ENCODE results near the gene PDZRN4. TPM values are rescaled to one million over a fixed set of nuclear protein-coding genes. Genes with fewer than 3 reads are reported as not detected.

PDZRN4 gene
- total and polyA plus RNA-seq, 2 of the 4 experiments (the other 2 are of a cell fraction), result not detected

DNA sequence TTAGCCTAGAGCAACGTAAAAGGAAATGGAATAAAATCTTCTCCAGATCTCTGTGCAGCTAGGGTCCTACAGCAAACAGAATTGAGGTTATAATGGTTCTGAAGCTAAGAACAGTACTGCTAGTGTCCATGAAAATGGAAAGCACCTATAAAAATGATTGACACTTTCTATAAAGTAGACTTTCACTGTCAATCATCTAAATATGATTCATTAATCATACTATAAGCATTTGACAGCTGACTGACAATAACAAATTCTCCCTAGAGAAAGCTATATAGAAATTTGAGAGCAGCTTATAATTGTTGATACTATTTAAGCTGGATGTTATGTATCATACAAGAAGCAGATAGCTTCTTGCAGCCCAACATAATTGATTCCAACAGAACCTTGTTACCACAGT is 80.9 kb downstream of the PDZRN4 start:
- dilution Hi-C loops (cut with HindIII; ENCODE audit: low sequenced_read_pairs, unreplicated experiment), result no loop called here

More for the DNA sequence above, 80.9 kb downstream of the PDZRN4 start:
- no peak overlapping the region for H4K8ac ChIP-seq (ENCODE audit: low read depth in 2 of 2, low read length in 2 of 2)
- in situ Hi-C loops (cut with MboI; ENCODE audit: low sequenced_read_pairs), result no loop called here
- H3K4ac ChIP-seq (ENCODE audit: low read depth, low read length), result no peak overlapping the region
- H3K4me1 ChIP-seq (ENCODE audit: control insufficient read depth, insufficient read depth, low read length), result no peaks in the 10 kb centered on the region
- no peak overlapping the region for H2BK5ac ChIP-seq (ENCODE audit: low read depth, low read length, poor library complexity, severe bottlenecking)
- H2BK20ac ChIP-seq (ENCODE audit: low read depth, low read length), result no peak overlapping the region
- no peaks in the 10 kb centered on the region for H3K9me3 ChIP-seq (ENCODE audit: control insufficient read depth, insufficient read depth, low read length)
- no peak overlapping the region for H4K91ac ChIP-seq (ENCODE audit: insufficient read depth, low read depth, low read length)
- ATAC-seq (ENCODE audit: low read depth), result no peak
- no peak overlapping the region for H4K5ac ChIP-seq (ENCODE audit: low read depth, low read length)
- WGBS, 2 experiments (ENCODE audit: extremely low coverage in 2 of 2, insufficient read length in 1 of 2), result no CpG with 5 or more reads among the region's 1 CpG
- H4K20me1 ChIP-seq (ENCODE audit: insufficient read depth, low read length), result no peaks in the 10 kb centered on the region
- no peaks in the 10 kb centered on the region; the same call in 1 of the 2 replicates for H3K27me3 ChIP-seq (ENCODE audit: control insufficient read depth, insufficient read depth, low read length)
- no peaks in the 10 kb centered on the region for H3K9me1 ChIP-seq (ENCODE audit: insufficient read depth, low read length)
- no peak overlapping the region for H3K18ac ChIP-seq (ENCODE audit: low read depth, low read length)
- DNase-seq, result no peak
- no peak overlapping the region for H2AK9ac ChIP-seq (replicated peaks; ENCODE audit: low read depth, low read length, poor library complexity)
- no peak overlapping the region for H2BK15ac ChIP-seq (ENCODE audit: low read depth, low read length)
- POLR2A ChIA-PET (ENCODE audit: unreplicated experiment), result no interaction called here
- H3K36me3 ChIP-seq (ENCODE audit: control insufficient read depth, insufficient read depth, low read length), result no peaks in the 10 kb centered on the region
- H3K14ac ChIP-seq (replicated peaks; ENCODE audit: low read depth, low read length), result no peak overlapping the region
- no peak overlapping the region for H2BK120ac ChIP-seq (ENCODE audit: low read depth, low read length)
- TF ChIP-seq CHD1 (IDR thresholded peaks at IDR 0.05; ENCODE audit: low read depth, low read length) (no peak), BHLHE40 (IDR thresholded peaks at IDR 0.05; ENCODE audit: low read depth, low read length) (no peak), POLR2A (IDR thresholded peaks at IDR 0.05; ENCODE audit: low read depth, low read length) (no peak), MXI1 (IDR thresholded peaks at IDR 0.05; ENCODE audit: borderline replicate concordance, low read depth, low read length) (no peak), CEBPB (IDR thresholded peaks at IDR 0.05; ENCODE audit: low read depth, low read length) (no peak), MAFK (IDR thresholded peaks at IDR 0.05; ENCODE audit: low read depth, low read length) (no peak), RCOR1 (IDR thresholded peaks at IDR 0.05; ENCODE audit: insufficient replicate concordance, low read length) (no peak), MAZ (IDR thresholded peaks at IDR 0.05; ENCODE audit: borderline replicate concordance, low read depth, low read length) (no peak), FOS (IDR thresholded peaks at IDR 0.05; ENCODE audit: low read depth, low read length) (no peak), SMC3 (IDR thresholded peaks at IDR 0.05; ENCODE audit: low read depth, low read length) (no peak)
- TF ChIP-seq, protein P1, sequence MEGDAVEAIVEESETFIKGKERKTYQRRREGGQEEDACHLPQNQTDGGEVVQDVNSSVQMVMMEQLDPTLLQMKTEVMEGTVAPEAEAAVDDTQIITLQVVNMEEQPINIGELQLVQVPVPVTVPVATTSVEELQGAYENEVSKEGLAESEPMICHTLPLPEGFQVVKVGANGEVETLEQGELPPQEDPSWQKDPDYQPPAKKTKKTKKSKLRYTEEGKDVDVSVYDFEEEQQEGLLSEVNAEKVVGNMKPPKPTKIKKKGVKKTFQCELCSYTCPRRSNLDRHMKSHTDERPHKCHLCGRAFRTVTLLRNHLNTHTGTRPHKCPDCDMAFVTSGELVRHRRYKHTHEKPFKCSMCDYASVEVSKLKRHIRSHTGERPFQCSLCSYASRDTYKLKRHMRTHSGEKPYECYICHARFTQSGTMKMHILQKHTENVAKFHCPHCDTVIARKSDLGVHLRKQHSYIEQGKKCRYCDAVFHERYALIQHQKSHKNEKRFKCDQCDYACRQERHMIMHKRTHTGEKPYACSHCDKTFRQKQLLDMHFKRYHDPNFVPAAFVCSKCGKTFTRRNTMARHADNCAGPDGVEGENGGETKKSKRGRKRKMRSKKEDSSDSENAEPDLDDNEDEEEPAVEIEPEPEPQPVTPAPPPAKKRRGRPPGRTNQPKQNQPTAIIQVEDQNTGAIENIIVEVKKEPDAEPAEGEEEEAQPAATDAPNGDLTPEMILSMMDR (conservative IDR thresholded peaks at IDR 0.05; ENCODE audit: low read depth, low read length), result no peak
- TF ChIP-seq, protein P2, sequence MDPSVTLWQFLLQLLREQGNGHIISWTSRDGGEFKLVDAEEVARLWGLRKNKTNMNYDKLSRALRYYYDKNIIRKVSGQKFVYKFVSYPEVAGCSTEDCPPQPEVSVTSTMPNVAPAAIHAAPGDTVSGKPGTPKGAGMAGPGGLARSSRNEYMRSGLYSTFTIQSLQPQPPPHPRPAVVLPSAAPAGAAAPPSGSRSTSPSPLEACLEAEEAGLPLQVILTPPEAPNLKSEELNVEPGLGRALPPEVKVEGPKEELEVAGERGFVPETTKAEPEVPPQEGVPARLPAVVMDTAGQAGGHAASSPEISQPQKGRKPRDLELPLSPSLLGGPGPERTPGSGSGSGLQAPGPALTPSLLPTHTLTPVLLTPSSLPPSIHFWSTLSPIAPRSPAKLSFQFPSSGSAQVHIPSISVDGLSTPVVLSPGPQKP (IDR thresholded peaks at IDR 0.05; ENCODE audit: borderline replicate concordance, low read depth, low read length), result no peak
- TF ChIP-seq, protein P3, sequence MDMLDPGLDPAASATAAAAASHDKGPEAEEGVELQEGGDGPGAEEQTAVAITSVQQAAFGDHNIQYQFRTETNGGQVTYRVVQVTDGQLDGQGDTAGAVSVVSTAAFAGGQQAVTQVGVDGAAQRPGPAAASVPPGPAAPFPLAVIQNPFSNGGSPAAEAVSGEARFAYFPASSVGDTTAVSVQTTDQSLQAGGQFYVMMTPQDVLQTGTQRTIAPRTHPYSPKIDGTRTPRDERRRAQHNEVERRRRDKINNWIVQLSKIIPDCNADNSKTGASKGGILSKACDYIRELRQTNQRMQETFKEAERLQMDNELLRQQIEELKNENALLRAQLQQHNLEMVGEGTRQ (IDR thresholded peaks at IDR 0.05; ENCODE audit: low read depth, low read length), result no peak
- no peaks in the 10 kb centered on the region for H3K79me1 ChIP-seq (ENCODE audit: low read depth in 1 of 2, low read length in 2 of 2)
- H2AK5ac ChIP-seq (ENCODE audit: low read depth, low read length), result no peak overlapping the region
- H3K56ac ChIP-seq (ENCODE audit: extremely low read depth, insufficient read depth, low read length), result no peak overlapping the region
- no peak overlapping the region for H3K9ac ChIP-seq (ENCODE audit: low read depth, low read length)
- intact Hi-C loops (cut with micrococcal nuclease), result no loop called here
- BruUV-seq (replicated peaks), result no TSS peak
- H3K4me3 ChIP-seq (ENCODE audit: insufficient read depth, low read depth, low read length), result no peak overlapping the region
- no peak overlapping the region for H3K27ac ChIP-seq (ENCODE audit: insufficient read depth, low read length)
- CTCF ChIA-PET, result no interaction called here
- H3K23ac ChIP-seq (ENCODE audit: low read depth, low read length), result no peak overlapping the region
- H2AFZ ChIP-seq (replicated peaks; ENCODE audit: low read length, poor library complexity), result no peak overlapping the region
- H3K4me2 ChIP-seq (ENCODE audit: low read depth, low read length), result no peak overlapping the region

Measured in IMR-90 (cell line).